ENCODE measurements around the gene RAB31.

DNA sequence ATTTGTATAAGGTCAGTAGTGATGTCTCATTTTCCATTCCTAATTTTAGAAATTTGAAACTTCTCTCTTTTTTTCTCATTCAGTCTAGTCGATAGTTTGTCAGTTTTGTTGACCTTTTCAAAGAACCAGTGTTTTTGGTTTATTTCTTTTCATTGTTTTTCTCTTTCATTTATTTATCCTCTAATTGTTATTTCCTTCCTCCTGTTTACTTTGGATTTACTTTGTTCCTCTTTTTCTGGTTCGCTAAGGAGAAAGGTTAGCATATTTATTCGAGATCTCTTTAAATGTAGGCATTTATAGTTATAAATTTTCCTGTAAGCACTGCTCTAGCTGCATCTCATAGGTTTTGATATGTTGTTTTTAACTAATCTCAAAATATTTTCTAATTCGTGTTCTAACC is 112.6 kb downstream of the RAB31 start:
- TF ChIP-seq GATA2 (CRISPR knock-in tag; IDR thresholded peaks at IDR 0.05): no peak
- TF ChIP-seq RAD21 (IDR thresholded peaks at IDR 0.05; ENCODE audit: low read length): no peak
- TF ChIP-seq, protein P1, sequence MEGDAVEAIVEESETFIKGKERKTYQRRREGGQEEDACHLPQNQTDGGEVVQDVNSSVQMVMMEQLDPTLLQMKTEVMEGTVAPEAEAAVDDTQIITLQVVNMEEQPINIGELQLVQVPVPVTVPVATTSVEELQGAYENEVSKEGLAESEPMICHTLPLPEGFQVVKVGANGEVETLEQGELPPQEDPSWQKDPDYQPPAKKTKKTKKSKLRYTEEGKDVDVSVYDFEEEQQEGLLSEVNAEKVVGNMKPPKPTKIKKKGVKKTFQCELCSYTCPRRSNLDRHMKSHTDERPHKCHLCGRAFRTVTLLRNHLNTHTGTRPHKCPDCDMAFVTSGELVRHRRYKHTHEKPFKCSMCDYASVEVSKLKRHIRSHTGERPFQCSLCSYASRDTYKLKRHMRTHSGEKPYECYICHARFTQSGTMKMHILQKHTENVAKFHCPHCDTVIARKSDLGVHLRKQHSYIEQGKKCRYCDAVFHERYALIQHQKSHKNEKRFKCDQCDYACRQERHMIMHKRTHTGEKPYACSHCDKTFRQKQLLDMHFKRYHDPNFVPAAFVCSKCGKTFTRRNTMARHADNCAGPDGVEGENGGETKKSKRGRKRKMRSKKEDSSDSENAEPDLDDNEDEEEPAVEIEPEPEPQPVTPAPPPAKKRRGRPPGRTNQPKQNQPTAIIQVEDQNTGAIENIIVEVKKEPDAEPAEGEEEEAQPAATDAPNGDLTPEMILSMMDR (IDR thresholded peaks at IDR 0.05): no peak
- no peak for TF ChIP-seq EP300 (IDR thresholded peaks at IDR 0.05; ENCODE audit: borderline replicate concordance in 1 of 2, low read depth in 1 of 2, low read length in 1 of 2)
- TF ChIP-seq YY1 (IDR thresholded peaks at IDR 0.05; ENCODE audit: low read depth): no peak
- TF ChIP-seq JUND (IDR thresholded peaks at IDR 0.05): no peak
- TF ChIP-seq SIN3A (IDR thresholded peaks at IDR 0.05; ENCODE audit: borderline replicate concordance, low read depth, low read length): no peak
- no peak for TF ChIP-seq POLR2AphosphoS5 (IDR thresholded peaks at IDR 0.05; ENCODE audit: low read depth, low read length)

All from SK-N-SH (cell line).